ENCODE measurements around the gene SYT11.

GRCh38 chr1:155932081-155932480, 72.7 kb downstream of the SYT11 start:
- no peak for TF ChIP-seq TCF12 (IDR thresholded peaks at IDR 0.05; ENCODE audit: low read depth)
- TF ChIP-seq CEBPB (IDR thresholded peaks at IDR 0.05), result no peak
- no peak for TF ChIP-seq TAF1 (IDR thresholded peaks at IDR 0.05; ENCODE audit: low read depth)
- no peak for TF ChIP-seq EP300 (IDR thresholded peaks at IDR 0.05; ENCODE audit: borderline replicate concordance)
- TF ChIP-seq ZBTB7A (IDR thresholded peaks at IDR 0.05; ENCODE audit: low read depth), result no peak
- no peak for TF ChIP-seq REST (IDR thresholded peaks at IDR 0.05; ENCODE audit: low read depth)
